Posterior vena cava (tissue), 2 donors: Measurements from ENCODE around the gene AP5B1. TPM values are rescaled to one million over a fixed set of nuclear protein-coding genes. Genes with fewer than 3 reads are reported as not detected.
"Not testable (repeated sequence)": the region's sequence is repeated elsewhere in the genome, so short reads cannot be mapped to it uniquely, and the experiment has no call there.

Source experiments
- DNase-seq: peaks from one replicate; pipeline ENCODE4 v3.0.0-alpha.2; 2020; ENCODE audit warnings: low spot score
- intact Hi-C, 2 donors: fragments of 100-400 bp; cut with DNase I; formaldehyde crosslinking; loops; one replicate each; pipeline versions ENCODE4 v1.14.1 to v1.14.2; 2022 to 2023
- total RNA-seq, 2 donors: library from RNA; stranded (reverse); fragmentation: NEBNext Ultra II Directional; extraction: Animal tissue kit (Norgen Biotek cat#: 25700); gene quantifications; one replicate each; pipeline ENCODE4 v1.2.1, GENCODE V29; 2021
- donor health status: DM: yes; HTN: yes; CAD: no.
- donor health status: DM: yes; HTN: yes; CAD: no.

AP5B1 gene
- total RNA-seq, 2 donors from 2014 or later, result 10.7 to 15.3 TPM

- peak; percentile 66 for DNase-seq
- intact Hi-C loops, result loop anchor here in 1 of 2 donors (5.0 kb wide), 1 partner anchor 142 kb away; no protein-coding TSS in a partner anchor
These were observed 6.1 kb downstream of the AP5B1 start for GRCh38 chr11:65774525-65775306.

DNA sequence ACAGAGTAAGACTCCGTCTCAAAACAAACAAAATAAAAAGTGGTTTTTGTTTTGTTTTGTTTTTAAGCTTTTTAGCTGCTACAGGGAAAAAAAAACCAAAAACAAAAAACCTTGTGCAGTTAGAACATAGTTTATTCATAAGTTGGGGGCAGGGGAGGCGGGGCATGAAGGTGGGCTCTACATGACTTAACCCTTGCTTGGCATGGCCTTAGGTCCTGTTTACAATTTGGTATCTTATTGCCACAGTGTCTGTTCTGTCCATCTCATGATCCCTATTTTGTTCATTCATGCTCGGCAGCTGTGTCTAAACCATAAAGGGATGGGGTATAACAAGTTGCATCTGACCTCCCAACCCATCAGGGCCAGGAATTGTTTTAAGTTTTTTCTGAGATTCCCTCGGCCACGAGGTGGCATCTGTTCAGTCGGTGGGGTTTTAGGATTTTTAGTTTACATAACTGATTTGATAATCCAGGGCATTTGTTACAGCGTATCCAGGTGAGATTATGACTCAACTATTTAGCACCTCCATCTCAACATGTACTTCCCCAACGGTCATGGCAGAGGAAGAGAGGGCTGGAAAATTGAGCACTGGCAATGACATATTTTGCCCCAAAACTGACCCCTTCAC, 6.9 kb downstream of the AP5B1 start:
- intact Hi-C loops, result loop anchor here in 1 of 2 donors (5.0 kb wide), 1 partner anchor 142 kb away; no protein-coding TSS in a partner anchor
- peak; percentile 55 for DNase-seq

DNA sequence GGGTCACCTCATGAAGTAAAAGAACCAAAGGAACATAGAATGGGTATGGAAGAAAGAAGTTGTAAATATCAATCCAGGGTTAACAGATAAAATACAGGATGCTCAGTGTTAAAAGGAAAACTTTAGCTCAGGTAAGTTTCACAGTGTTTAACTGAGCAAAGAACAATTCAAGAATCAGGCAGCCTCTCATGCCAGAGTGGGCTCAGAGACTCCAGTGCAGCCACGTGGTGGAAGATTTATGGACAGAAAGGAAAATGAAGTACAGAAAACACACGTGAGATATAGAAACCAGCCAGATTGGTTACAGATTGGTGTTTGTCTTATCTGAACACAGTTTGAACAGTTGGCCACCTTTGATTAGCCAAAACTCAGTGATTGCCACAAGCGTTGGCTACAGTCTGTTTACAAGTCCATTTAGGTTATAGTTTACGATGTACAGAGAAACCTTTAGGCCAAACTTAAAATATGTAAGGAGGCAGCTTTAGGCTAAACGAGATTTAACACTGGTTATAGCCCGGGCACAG, 9.1 kb downstream of the AP5B1 start:
- intact Hi-C loops, result loop anchor here in 1 of 2 donors (5.0 kb wide), 1 partner anchor 139 kb away; no protein-coding TSS in a partner anchor
- DNase-seq, result no peak

DNA sequence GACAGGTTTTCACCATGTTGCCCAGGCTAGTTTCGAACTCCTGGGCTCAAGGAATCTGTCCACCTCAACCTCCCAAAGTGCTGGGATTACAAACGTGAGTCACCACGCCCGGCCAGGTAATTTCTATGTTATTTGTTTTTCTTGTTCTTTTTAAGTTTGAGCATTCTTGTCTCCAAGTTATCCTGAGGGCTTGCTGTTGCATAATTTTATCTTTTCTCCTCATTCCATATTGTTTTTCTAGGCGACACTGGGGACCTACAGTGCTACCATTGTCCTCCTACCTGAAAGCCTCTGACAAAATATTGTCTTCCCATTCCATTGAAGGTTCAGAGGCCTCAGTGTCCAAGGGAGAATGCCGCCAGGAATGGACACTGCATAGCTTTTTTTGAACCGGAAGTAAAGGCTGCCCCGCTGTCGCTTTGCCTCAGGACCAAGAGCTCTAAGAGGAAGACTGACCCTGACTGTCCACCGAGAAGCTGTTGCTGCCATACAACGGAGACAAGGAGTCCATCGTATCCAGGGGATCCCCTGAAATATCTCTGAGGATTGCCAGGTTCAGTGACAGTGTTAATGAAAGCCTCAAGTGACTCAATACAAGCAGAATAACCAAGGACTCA, 9.7 kb downstream of the AP5B1 start:
- intact Hi-C loops, result loop anchor here in 1 of 2 donors (5.0 kb wide), 1 partner anchor 139 kb away; no protein-coding TSS in a partner anchor
- peak; percentile 13 for DNase-seq

DNA sequence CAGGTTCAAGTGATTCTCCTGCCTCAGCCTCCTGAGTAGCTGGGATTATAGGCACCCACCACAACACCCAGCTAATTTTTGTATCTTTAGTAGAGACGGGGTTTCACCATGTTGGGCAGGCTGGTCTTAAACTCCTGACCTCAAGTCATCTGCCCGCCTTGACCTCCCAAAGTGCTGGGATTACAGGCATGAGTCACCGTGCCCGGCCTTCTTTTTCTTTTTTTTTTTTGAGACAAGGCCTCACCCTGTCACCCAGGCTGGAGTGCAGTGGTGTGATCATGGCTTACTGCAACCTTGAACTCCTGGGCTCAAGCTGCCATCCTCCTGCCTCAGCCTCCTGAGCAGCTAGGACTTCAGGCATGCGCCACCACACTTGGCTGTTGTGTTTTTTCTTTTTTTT, 13.0 kb downstream of the AP5B1 start:
- intact Hi-C loops, DNase-seq: not testable (repeated sequence)

- intact Hi-C loops, result no loop called here
- no peak for DNase-seq
These were observed 13.4 kb downstream of the AP5B1 start for GRCh38 chr11:65767406-65767805.

- no peak for DNase-seq
- intact Hi-C loops, result no loop called here
These were observed 14.2 kb downstream of the AP5B1 start for GRCh38 chr11:65766535-65766934.

DNA sequence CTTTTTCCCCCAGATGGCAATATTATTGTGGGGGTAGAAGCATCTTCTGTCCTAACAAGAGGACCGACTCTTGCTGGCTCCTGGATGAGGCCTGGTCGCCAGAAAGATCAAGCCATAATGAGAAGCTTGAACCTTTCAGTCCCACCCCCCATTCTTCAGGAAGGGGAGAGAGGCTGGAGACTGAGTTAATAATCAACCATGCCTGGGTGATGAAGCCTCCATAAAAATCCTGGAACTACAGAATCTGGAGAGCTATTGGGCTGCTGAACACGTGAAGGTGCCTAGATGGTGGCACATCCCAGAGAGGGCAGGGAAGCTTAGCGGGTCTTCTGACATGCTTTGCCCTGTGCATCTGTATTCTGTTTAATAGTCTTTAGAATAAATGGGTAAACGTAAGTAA, 16.3 kb downstream of the AP5B1 start:
- no peak for DNase-seq
- intact Hi-C loops, result no loop called here

- intact Hi-C loops, DNase-seq: not testable (repeated sequence)
These were observed 18.0 kb downstream of the AP5B1 start for GRCh38 chr11:65762816-65763215.

GRCh38 chr11:65762169-65762568, 18.6 kb downstream of the AP5B1 start:
- DNase-seq, intact Hi-C loops: not testable (repeated sequence)

- DNase-seq, result no peak
- intact Hi-C loops, result no loop called here
These were observed 35.7 kb downstream of the AP5B1 start for GRCh38 chr11:65745049-65745448.

GRCh38 chr11:65744699-65745042, 36.1 kb downstream of the AP5B1 start:
- intact Hi-C loops, result no loop called here
- DNase-seq, result no peak

DNA sequence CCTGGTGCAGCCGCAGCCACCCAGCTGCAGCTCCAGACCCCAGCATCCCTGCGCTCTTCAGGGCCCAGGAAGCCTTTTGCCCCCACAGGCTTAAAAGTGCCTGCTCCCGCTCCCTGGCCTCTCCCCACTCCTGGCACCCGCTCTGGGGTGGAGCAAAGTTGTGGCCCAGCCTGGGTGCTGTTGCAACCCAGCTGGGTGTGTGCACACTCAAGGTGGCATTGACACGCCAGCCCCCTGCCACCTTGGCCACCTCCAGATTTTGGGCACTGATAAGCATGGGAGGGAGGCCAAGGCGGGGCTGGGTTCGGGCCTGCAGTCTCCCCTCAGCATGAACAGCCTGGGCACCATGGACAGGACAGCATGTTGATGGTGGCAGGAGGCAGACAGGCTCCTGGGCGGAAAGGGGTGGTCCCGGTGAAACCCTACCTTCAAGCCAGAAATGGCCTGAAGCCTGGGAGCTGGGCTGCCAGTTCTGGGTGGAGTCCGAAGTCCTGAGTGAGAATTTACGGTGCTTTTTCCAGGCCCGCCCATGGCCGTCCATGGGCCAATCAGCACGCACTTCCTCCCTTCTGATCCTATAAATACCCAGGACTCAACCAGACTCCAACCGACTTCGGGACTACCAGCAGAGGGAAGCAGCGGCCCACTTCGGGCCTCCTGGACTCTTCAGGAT, 36.6 kb downstream of the AP5B1 start:
- intact Hi-C loops, result no loop called here
- no peak for DNase-seq

- intact Hi-C loops, result no loop called here
- DNase-seq, result no peak
These were observed 37.1 kb downstream of the AP5B1 start for GRCh38 chr11:65743681-65744025.

GRCh38 chr11:65742353-65742752, 38.4 kb downstream of the AP5B1 start:
- no peak for DNase-seq
- intact Hi-C loops, result no loop called here

DNA sequence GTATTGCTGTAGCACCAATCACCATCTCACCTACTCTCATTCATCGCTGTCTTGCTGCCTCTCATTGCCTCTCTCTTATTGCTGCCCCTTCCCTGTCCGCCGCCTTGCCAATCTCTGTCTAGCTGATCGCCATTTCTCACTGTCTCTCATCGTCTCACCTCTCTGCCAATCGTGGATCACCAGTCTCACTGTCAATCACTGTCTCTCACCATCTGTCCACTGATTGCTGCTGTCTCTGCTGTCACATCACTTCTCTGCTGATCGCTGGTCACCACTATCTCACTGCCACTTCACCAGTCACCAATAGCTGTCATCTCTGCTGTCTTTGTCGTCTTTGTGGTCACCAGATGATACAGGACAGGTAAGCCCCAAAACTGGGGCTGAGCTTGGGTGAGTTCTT, 39.6 kb downstream of the AP5B1 start:
- no peak for DNase-seq
- intact Hi-C loops, result no loop called here

DNA sequence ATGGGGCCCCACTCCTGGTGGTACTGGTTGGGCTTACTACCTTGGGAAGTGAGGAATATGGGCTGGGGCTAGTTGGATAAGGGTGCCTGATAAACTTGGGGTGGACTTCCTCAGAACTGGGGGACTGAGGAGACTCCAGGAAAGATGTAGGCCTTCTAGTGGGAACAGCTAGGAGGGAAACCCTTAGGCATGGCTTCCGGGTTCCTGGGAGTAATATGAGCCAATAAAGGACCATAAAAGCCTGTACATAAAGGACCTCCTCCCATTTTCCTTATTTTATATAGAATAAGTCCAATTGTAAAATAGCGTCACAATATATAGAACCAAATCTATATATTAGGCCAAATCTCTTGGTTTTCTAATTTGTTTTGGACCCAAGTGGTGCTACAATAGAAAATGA, 41.8 kb downstream of the AP5B1 start:
- intact Hi-C loops, result no loop called here
- DNase-seq, result no peak

GRCh38 chr11:65736810-65737209, 44.0 kb downstream of the AP5B1 start:
- intact Hi-C loops, result no loop called here
- DNase-seq, result no peak

DNA sequence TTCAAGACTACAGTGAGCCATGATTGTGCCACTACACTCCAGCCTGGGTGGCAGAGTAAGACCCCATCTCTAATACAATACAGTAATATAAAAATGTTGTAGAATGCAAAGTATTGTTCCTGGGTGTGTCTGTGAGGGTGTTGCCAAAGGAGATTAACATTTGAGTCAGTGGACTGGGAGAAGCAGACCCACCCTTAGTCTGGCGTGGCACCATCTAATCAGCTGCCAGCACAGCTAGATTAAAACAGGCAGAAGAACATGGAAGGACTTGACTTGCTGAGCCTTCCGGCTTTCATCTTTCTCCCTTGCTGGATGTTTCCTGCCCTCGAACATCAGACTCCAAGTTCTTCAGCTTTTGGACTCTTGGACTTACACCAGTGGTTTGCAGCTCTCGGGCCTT, 45.7 kb downstream of the AP5B1 start:
- intact Hi-C loops, DNase-seq: not testable (repeated sequence)

DNA sequence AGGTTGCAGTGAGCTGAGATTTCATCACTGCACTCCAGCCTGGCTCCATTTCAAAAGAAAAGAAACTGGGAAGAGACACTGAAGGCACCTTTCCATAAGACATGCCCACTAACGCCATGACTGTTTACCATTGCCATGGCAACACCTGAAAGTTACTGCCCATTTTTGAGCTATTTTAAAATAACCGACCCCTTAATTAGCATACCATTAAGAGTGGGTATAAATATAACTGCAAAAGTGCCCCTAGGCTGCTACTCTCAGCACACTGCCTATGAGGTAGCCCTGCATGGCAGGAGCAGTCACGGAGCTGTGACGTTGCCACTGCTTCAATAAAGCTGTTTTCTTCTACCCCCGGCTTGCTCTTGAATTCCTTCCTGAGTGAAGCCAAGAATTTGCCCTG, 50.3 kb downstream of the AP5B1 start:
- no peak for DNase-seq

More for the DNA sequence above, 50.3 kb downstream of the AP5B1 start:
- intact Hi-C loops, result no loop called here
